SW 1271 (cell line): ENCODE data around the gene TRPV3.
"Not testable (repeated sequence)": the region's sequence is repeated elsewhere in the genome, so short reads cannot be mapped to it uniquely, and the experiment has no call there.

Source experiments
- DNase-seq, 2 experiments: peaks; one replicate each; lab custom pipeline; 2025; lab: John Stamatoyannopoulos, UW

Gene TRPV3

DNA sequence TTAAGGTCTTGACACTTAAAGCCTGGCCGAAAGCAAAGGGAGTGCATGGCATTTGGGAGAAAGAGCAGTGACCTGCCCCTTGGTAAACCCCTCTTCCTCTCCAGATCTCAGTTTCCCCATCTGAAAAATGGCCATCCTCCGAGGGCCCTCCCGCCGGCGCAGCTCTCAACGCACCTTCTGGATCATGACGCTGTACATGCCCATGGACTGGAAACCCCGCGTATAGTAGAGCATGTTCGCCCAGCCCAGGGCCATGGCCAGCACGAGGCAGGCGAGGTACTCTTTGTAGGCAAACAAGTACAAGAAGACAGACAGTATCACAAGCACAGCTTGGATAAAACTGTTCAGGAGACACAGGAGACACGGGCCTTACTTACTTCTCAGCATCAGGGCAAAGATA lies 33.6 kb downstream of the TRPV3 start:
- DNase-seq = no peak

GRCh38 chr17:3519472-3519871 lies 38.1 kb downstream of the TRPV3 start:
- DNase-seq = not testable (repeated sequence)

DNA sequence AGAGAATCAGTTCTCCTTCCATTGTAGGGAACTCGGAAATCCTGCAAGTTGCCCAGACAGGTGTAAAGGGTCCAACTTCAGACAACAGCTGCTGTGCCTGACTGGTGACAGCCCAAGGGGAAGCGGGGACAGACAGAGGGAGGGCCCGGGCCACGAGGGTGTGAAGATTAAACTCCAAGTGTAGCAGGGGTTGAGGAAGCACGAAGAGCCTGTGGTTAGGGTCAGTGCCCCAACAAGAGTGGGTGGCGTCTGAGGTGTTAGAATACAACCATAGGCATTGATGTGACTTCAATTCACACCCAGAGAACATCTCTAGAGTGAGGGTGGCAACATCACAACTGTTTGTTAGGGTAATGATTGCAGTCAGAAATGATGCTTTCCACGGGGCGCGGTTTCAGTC lies 42.7 kb downstream of the TRPV3 start:
- DNase-seq = no peak

- not testable (repeated sequence) for DNase-seq
Observed at GRCh38 chr17:3514167-3514566, 43.4 kb downstream of the TRPV3 start.

DNA sequence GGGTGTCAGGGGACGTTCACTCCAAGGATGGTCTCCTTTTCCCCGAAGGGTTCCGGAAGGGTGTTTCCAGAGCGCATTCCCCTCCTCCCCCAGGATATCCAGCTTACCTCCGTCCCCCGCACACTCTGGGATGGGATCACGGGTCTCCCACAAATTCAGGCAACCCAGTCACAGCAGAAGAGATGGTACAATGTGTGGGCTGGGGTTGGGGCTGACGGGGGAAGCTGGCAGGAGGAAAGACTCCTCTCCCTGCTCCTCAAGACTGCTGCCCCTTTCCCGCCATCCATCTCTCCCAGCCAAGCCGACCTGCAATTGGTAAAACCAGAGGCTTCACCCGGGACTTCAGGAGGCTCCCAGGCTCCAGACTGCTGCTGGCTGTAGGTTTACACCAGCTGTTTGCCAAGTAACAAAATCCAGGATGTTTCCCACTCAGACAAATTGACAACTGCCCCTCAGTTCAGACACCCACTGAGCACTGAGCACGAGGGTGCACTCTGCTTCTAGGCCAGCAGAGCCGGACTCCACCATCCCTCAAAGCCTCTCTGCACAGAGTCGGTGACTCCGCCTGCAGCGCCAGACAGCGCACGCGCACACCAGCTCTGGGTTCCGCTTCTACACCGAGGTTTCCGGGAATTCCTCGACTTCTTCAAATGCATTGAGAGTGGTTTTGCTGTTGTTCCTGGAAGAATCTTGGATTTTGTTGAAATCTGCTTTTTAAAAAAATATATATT lies 44.1 kb downstream of the TRPV3 start:
- no peak for DNase-seq

GRCh38 chr17:3512505-3513171 lies 45.0 kb downstream of the TRPV3 start:
- DNase-seq = no peak

GRCh38 chr17:3511852-3512504 lies 45.6 kb downstream of the TRPV3 start:
- DNase-seq = no peak

DNA sequence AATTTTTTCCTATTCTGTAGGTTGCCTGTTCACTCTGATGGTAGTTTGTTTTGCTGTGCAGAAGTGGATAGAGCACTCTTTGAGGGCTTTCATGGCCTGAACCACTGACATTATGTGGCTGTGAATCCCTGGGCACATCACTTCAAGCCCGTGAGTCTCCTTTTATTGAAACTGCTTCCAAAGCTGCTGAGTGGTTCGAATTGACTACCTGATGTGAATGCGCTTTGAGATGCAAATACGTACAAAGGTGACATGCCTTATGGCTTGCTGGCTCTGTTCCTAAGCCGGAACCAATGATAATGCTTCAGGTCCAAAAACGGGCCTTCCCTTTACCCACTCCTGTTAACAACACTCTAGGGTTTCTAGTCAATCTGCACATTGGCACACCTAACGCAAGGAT lies 47.5 kb downstream of the TRPV3 start:
- no peak for DNase-seq

- DNase-seq = no peak
Observed at GRCh38 chr17:3507869-3508268, 49.7 kb downstream of the TRPV3 start.

DNA sequence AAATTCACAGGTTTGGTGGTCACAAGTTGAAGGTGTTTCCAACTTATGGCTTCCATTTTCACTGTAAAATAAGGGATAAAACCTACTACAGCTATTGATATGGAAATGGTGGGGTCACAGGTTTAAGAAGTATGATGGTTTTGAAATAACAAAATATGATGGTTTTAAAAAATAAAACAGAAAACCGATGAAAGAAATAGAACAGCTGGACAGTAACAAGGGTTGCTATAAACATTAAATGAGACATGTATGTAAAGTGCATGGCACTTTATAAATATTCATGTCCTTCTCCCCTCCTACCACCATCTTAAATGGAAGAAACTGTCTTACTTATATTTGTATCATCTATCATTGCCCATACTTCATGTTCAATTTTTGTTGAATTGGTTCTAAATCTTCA lies 50.5 kb downstream of the TRPV3 start:
- DNase-seq = no peak

DNA sequence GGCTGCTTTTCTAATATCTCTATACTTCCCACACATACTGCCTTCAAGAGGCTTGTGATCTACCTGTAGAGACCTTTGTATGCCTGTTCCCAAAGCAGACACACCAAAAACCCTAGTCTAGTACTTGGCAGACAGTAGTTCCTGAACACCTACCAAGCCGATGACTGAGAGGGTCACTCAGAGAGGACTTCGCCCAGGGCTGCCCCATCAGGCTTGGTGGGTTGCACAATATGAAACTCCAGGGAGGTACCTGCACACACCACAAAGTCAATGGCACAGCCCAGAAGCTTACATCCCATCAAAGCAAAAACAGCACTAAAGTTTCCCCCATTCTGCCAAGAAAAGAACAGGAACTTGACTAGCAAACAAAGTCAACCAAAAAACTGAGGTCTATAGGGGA lies 51.6 kb downstream of the TRPV3 start:
- DNase-seq = no peak

GRCh38 chr17:3505008-3505407 lies 52.6 kb downstream of the TRPV3 start:
- no peak for DNase-seq

GRCh38 chr17:3503285-3503684 lies 54.3 kb downstream of the TRPV3 start:
- no peak for DNase-seq

DNA sequence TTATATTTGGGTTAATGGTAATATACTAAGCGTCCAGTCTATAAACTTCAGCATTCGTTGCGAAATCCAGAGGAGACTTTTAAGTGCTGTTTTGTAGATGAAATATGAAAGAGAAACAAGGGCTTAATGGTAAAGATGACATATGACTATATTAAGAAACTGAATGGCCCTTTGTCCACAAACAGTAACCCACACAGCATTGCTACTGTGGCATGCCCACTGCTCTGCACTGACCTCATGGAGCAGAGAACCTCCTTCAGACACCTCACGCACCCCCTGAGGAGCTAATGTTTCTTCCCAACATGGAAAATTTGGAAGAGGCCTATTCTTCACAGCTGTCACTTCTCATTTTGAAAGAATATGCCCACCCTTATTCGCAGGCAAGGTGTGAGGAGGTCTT lies 55.1 kb downstream of the TRPV3 start:
- DNase-seq = no peak

- DNase-seq = no peak
Observed at GRCh38 chr17:3501344-3501743, 56.3 kb downstream of the TRPV3 start.

- no peak for DNase-seq
Observed at GRCh38 chr17:3497101-3497500, 60.5 kb downstream of the TRPV3 start.

GRCh38 chr17:3485481-3486068 lies 72.0 kb downstream of the TRPV3 start:
- no peak for DNase-seq

- DNase-seq = no peak
Observed at GRCh38 chr17:3482852-3483251, 74.8 kb downstream of the TRPV3 start.

- DNase-seq = no peak
Observed at GRCh38 chr17:3479988-3480387, 77.6 kb downstream of the TRPV3 start.

DNA sequence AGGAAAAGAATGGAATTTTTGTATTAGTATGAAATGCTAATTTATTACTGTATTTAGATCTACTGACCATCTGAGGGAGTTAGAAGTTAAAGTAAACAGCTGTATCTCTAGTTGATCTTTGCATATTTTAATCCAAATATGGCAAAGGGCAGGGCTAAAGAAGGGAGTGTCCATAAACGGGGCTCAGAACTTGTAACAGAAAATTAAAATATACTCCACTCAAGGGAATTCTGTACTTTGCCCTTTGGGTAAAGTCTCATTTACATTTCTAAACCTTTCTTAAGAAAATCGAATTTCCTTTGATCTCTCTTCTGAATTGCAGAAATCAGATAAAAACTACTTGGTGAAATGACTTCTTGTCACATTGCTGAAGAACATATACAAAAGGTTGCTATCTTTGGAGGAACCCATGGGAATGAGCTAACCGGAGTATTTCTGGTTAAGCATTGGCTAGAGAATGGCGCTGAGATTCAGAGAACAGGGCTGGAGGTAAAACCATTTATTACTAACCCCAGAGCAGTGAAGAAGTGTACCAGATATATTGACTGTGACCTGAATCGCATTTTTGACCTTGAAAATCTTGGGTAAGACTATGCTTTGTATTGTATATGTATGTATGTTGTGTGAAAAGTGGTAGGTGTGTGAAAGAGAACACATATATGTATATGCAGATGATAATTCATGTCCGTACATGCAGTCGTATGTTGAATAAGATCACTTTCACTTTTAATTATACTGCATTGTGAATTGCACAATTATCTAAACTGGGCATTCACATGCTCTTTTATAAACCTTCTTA lies 81.6 kb downstream of the TRPV3 start, which contains the start of gene ASPA:
ASPA (plus strand) TSS at position 186 of the 799 bp plus-strand sequence; CDS start at position 349, 163 bp downstream.
- no peak for DNase-seq

DNA sequence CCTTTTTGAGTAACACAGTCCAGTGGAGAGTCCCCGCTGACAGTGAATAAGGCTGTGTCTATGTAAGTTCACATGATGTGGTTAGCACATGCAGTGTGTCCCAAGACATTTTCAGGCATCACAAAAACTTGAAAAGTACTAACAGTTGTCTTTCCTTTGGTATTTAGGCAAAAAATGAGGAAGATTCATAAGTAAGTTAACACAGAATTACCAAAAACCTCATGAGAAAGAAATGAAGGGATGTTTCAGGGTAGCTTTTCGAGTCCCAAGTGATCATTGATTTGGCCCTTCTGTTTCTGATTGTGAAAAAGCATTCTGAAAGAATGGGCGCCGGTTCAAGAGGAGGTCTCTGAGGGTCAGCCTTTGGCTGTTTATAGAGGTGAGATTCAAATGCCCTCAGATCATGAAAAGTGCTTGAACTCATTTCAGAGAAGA lies 82.3 kb downstream of the TRPV3 start:
- no peak for DNase-seq

GRCh38 chr17:3474212-3474611 lies 83.4 kb downstream of the TRPV3 start:
- no peak for DNase-seq
